Measurements from ENCODE around the gene CTTNBP2NL. TPM values are rescaled to one million over a fixed set of nuclear protein-coding genes. Genes with fewer than 3 reads are reported as not detected.
"Not testable (repeated sequence)": the region's sequence is repeated elsewhere in the genome, so short reads cannot be mapped to it uniquely, and the experiment has no call there.

The CTTNBP2NL gene
- total RNA-seq, 2 experiments from 2014 or later: 1.0 to 1.4 TPM

GRCh38 chr1:112436384-112437156 lies 40.6 kb downstream of the CTTNBP2NL start:
- H3K9me3 Mint-ChIP-seq: no peaks in the 10 kb centered on the region
- no peaks in the 10 kb centered on the region for H3K27me3 Mint-ChIP-seq (ENCODE audit: low read depth)
- no peaks in the 10 kb centered on the region for H3K36me3 Mint-ChIP-seq (ENCODE audit: low read depth)
- no peak for DNase-seq
- CTCF ChIA-PET: interaction anchor here (0.7 kb wide), 2 partner anchors 103 to 602 kb away, joined by 4 read pairs; no protein-coding TSS in a partner anchor
- H3K4me1 Mint-ChIP-seq (ENCODE audit: low read depth): no peaks in the 10 kb centered on the region
- intact Hi-C loops (cut with micrococcal nuclease): no loop called here
- no peak overlapping the region for H3K27ac Mint-ChIP-seq
- no peak overlapping the region for H3K4me3 Mint-ChIP-seq

- H3K9me3 Mint-ChIP-seq; H3K27me3 Mint-ChIP-seq (ENCODE audit: low read depth); H3K27ac Mint-ChIP-seq; H3K36me3 Mint-ChIP-seq (ENCODE audit: low read depth); H3K4me3 Mint-ChIP-seq; DNase-seq; intact Hi-C loops (cut with micrococcal nuclease); H3K4me1 Mint-ChIP-seq (ENCODE audit: low read depth); CTCF ChIA-PET: not testable (repeated sequence)
These were observed 42.1 kb downstream of the CTTNBP2NL start for GRCh38 chr1:112438156-112438555.

DNA sequence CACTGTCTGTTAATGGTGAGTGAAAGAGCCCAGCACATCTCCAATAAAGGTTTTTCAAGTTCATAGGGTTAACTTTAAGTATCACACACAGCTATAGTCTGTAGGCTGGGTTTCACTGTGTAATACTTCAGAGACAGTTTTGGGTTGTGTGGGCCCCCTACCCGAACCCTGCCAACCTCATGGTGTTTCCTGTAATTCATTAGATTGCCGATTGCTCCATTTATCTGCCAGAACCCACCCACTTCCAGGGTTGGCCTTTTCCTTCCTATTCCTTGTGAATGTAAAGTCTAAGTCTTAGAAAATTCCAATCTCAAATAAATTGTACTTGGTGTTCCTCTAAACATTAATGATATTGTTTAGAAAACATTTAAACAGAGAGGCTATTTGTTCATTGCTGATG lies 43.6 kb downstream of the CTTNBP2NL start:
- H3K4me3 Mint-ChIP-seq: no peak overlapping the region
- no peak for DNase-seq
- no peaks in the 10 kb centered on the region for H3K9me3 Mint-ChIP-seq
- intact Hi-C loops (cut with micrococcal nuclease): no loop called here
- no peak overlapping the region for H3K27ac Mint-ChIP-seq
- no peaks in the 10 kb centered on the region for H3K36me3 Mint-ChIP-seq (ENCODE audit: low read depth)
- CTCF ChIA-PET: interaction anchor here (0.8 kb wide), 1 partner anchor 9 kb away, joined by 3 read pairs; no protein-coding TSS in a partner anchor
- H3K27me3 Mint-ChIP-seq (ENCODE audit: low read depth): no peaks in the 10 kb centered on the region
- H3K4me1 Mint-ChIP-seq (ENCODE audit: low read depth): no peaks in the 10 kb centered on the region

DNA sequence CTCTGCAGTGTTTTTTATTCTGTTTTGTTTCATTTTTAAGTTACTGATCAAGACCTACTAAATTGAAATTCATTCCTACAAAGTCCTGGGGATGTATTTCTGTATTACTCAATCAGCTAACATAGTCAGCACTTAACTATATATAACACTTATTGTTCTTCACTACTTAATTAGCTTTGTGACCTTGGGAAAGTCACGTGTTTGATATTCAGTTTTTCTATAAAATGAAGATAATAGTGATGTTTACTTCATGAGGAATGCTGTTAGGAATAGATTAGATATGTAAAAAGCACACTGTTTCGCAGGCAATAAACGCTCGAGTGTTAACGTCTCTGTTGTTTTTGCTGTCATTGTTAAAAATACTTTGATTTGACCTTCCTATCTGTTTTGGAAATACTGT lies 44.6 kb downstream of the CTTNBP2NL start:
- no peak for DNase-seq
- H3K4me3 Mint-ChIP-seq: no peak overlapping the region
- CTCF ChIA-PET: no interaction called here
- H3K27me3 Mint-ChIP-seq (ENCODE audit: low read depth): no peaks in the 10 kb centered on the region
- H3K36me3 Mint-ChIP-seq (ENCODE audit: low read depth): no peaks in the 10 kb centered on the region
- H3K4me1 Mint-ChIP-seq (ENCODE audit: low read depth): no peaks in the 10 kb centered on the region
- H3K27ac Mint-ChIP-seq: no peak overlapping the region
- no peaks in the 10 kb centered on the region for H3K9me3 Mint-ChIP-seq
- intact Hi-C loops (cut with micrococcal nuclease): no loop called here

- no peak overlapping the region for H3K27ac Mint-ChIP-seq
- H3K4me3 Mint-ChIP-seq: no peak overlapping the region
- no peaks in the 10 kb centered on the region for H3K27me3 Mint-ChIP-seq (ENCODE audit: low read depth)
- no peak for DNase-seq
- intact Hi-C loops (cut with micrococcal nuclease): no loop called here
- no peaks in the 10 kb centered on the region for H3K9me3 Mint-ChIP-seq
- CTCF ChIA-PET: no interaction called here
- no peaks in the 10 kb centered on the region for H3K4me1 Mint-ChIP-seq (ENCODE audit: low read depth)
- no peaks in the 10 kb centered on the region for H3K36me3 Mint-ChIP-seq (ENCODE audit: low read depth)
These were observed 48.3 kb downstream of the CTTNBP2NL start for GRCh38 chr1:112444269-112444668.

- intact Hi-C loops (cut with micrococcal nuclease): no loop called here
- DNase-seq: no peak
- Mint-ChIP-seq H3K4me3 (no peak overlapping the region), H3K36me3 (ENCODE audit: low read depth) (no peaks in the 10 kb centered on the region), H3K27me3 (ENCODE audit: low read depth) (no peaks in the 10 kb centered on the region), H3K4me1 (ENCODE audit: low read depth) (no peaks in the 10 kb centered on the region), H3K9me3 (no peaks in the 10 kb centered on the region), H3K27ac (no peak overlapping the region)
- CTCF ChIA-PET: interaction anchor here (0.8 kb wide), 1 partner anchor 1837 kb away, joined by 3 read pairs; no protein-coding TSS in a partner anchor
These were observed 49.6 kb downstream of the CTTNBP2NL start for GRCh38 chr1:112445596-112445995.

- Mint-ChIP-seq H3K27ac (no peak overlapping the region), H3K9me3 (no peaks in the 10 kb centered on the region), H3K27me3 (ENCODE audit: low read depth) (no peaks in the 10 kb centered on the region), H3K36me3 (ENCODE audit: low read depth) (no peaks in the 10 kb centered on the region), H3K4me3 (no peak overlapping the region), H3K4me1 (ENCODE audit: low read depth) (no peaks in the 10 kb centered on the region)
- CTCF ChIA-PET: interaction anchor here (0.8 kb wide), 1 partner anchor 1836 kb away, joined by 3 read pairs; no protein-coding TSS in a partner anchor
- no peak for DNase-seq
- intact Hi-C loops (cut with micrococcal nuclease): no loop called here
These were observed 50.4 kb downstream of the CTTNBP2NL start for GRCh38 chr1:112446411-112446810.

DNA sequence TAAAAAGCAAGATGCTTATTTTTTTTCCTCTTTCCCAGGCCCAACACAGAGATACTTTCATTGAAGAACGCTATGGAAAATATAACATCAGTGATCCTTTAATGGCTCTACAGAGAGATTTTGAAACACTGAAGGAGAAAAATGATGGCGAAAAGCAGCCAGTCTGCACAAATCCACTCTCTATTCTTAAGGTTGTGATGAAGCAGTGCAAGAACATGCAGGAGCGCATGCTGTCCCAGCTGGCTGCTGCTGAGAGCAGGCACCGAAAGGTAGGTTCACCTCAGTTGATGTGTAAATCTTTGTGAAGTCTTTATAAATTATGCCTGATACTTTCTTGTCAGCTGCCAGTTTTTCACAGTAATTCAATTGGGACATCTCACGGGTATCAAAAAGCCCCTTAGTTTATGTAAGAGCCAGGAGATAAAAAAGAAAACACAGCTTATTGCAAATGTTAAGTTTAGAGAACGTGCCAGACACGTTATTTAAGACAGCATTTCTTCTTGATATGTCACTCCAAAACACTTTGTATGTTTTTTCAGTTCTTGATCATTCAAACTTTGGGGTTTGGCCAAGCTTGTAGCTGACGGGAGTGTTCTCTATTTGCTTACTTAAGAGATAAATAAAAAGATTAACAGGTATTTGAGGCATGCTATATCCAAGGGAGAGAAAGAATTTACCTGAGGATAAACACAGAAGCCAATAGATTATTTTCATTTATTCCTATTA lies 53.1 kb downstream of the CTTNBP2NL start:
- DNase-seq: no peak
- intact Hi-C loops (cut with micrococcal nuclease): loop anchor here (2.0 kb wide), 1 partner anchor 36 kb away; no protein-coding TSS in a partner anchor
- Mint-ChIP-seq H3K9me3 (no peaks in the 10 kb centered on the region), H3K27ac (no peak overlapping the region), H3K4me1 (ENCODE audit: low read depth) (no peaks in the 10 kb centered on the region), H3K4me3 (no peak overlapping the region), H3K27me3 (ENCODE audit: low read depth) (no peaks in the 10 kb centered on the region), H3K36me3 (ENCODE audit: low read depth) (no peaks in the 10 kb centered on the region)
- CTCF ChIA-PET: no interaction called here

GRCh38 chr1:112449630-112449983 lies 53.6 kb downstream of the CTTNBP2NL start:
- intact Hi-C loops (cut with micrococcal nuclease): loop anchor here (2.0 kb wide), 1 partner anchor 35 kb away; no protein-coding TSS in a partner anchor

DNA sequence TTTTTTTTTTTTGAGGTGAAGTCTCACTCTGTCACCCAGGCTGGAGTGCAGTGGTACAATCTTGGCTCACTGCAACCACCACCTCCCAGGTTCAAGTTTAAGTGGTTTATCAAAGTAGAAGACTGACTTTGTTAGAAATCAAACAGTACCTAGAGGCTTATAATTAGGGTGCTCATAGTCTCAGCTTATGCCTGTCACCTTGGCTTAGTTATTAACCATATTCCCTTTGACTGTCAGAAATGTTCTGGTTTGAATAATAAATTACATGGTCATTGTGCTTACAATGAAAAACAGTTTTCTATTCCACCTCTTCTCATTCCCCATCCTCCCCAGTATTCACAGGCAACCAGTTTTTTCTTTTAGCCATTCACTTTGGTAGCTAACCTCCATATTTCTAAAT lies 54.8 kb downstream of the CTTNBP2NL start:
- no peak for DNase-seq

More at GRCh38 chr1:112449630-112449983, 53.6 kb downstream of the CTTNBP2NL start:
- H3K36me3 Mint-ChIP-seq (ENCODE audit: low read depth): no peaks in the 10 kb centered on the region
- no peaks in the 10 kb centered on the region for H3K27me3 Mint-ChIP-seq (ENCODE audit: low read depth)
- no peaks in the 10 kb centered on the region for H3K9me3 Mint-ChIP-seq
- CTCF ChIA-PET: interaction anchor here (1.1 kb wide), 1 partner anchor 16 kb away, joined by 3 read pairs; no protein-coding TSS in a partner anchor
- no peaks in the 10 kb centered on the region for H3K4me1 Mint-ChIP-seq (ENCODE audit: low read depth)
- no peak for DNase-seq
- no peak overlapping the region for H3K27ac Mint-ChIP-seq
- no peak overlapping the region for H3K4me3 Mint-ChIP-seq

DNA sequence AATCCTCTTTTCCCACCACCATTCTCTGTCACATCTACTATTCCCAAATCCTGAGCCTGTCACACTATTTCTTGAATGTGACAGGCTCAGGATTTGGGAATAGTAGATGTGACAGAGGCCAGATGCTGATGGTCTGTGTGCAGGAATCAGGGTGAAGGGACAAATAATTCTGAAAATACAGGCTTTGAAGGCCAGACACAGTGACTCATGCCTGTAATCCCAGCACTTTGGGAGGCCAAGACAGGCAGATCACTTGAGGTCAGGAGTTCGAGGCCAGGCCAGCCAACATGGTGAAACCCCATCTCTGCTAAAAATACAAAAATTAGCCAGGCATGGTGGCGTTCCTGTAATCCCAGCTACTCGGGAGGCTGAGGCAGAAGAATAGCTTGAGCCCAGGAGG lies 55.3 kb downstream of the CTTNBP2NL start:
- CTCF ChIA-PET; H3K27me3 Mint-ChIP-seq (ENCODE audit: low read depth); H3K4me1 Mint-ChIP-seq (ENCODE audit: low read depth); intact Hi-C loops (cut with micrococcal nuclease); DNase-seq; H3K36me3 Mint-ChIP-seq (ENCODE audit: low read depth); H3K9me3 Mint-ChIP-seq; H3K4me3 Mint-ChIP-seq; H3K27ac Mint-ChIP-seq: not testable (repeated sequence)

More for the DNA sequence above, 54.8 kb downstream of the CTTNBP2NL start:
- intact Hi-C loops (cut with micrococcal nuclease): no loop called here
- Mint-ChIP-seq H3K36me3 (ENCODE audit: low read depth) (no peaks in the 10 kb centered on the region), H3K9me3 (no peaks in the 10 kb centered on the region), H3K4me3 (no peak overlapping the region), H3K27me3 (ENCODE audit: low read depth) (no peaks in the 10 kb centered on the region), H3K27ac (no peak overlapping the region), H3K4me1 (ENCODE audit: low read depth) (no peaks in the 10 kb centered on the region)
- CTCF ChIA-PET: interaction anchor here (1.1 kb wide), 1 partner anchor 15 kb away, joined by 3 read pairs; no protein-coding TSS in a partner anchor

DNA sequence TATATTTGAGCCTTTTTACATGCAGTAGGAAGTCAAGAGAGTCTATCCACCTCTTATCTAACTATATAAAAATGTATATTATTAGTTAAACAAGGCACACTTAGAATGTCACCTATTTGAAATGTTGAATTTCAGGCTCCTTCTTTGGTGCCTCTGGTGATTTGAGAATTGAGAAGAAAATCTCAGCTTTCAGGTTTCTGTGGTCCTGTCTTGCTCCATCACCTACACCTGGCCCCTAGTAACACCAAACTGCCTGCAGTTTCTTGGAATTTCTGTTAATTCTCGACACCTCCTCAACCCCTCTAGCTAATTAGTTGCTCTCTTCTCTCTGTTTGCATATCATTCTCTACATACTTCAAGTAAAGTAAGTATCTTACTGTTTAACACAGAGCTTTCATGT lies 57.9 kb downstream of the CTTNBP2NL start:
- DNase-seq: no peak
- H3K9me3 Mint-ChIP-seq: no peaks in the 10 kb centered on the region
- intact Hi-C loops (cut with micrococcal nuclease): no loop called here
- H3K36me3 Mint-ChIP-seq (ENCODE audit: low read depth): no peaks in the 10 kb centered on the region
- CTCF ChIA-PET: no interaction called here
- H3K4me1 Mint-ChIP-seq (ENCODE audit: low read depth): no peaks in the 10 kb centered on the region
- no peaks in the 10 kb centered on the region for H3K27me3 Mint-ChIP-seq (ENCODE audit: low read depth)
- H3K4me3 Mint-ChIP-seq: no peak overlapping the region
- no peak overlapping the region for H3K27ac Mint-ChIP-seq

All from activated naive CD4-positive, alpha-beta T cell treated with anti-CD3 and anti-CD28 coated beads for 36 hours (primary cell).